ENCODE results near the gene ASCL4. TPM values are rescaled to one million over a fixed set of nuclear protein-coding genes. Genes with fewer than 3 reads are reported as not detected.

Gene ASCL4
- total RNA-seq, 5 donors from 2014 or later (not counting 1 experiment from before 2014, with no cell fraction given), result not detected

GRCh38 chr12:107767466-107767865 is 7.0 kb upstream of the ASCL4 start:
- CTCF ChIA-PET, result interaction anchor here in 1 of 2 donors (0.7 kb wide), 1 partner anchor 1118 kb away, joined by 3 read pairs; no protein-coding TSS in a partner anchor

GRCh38 chr12:107775093-107775721 is 703 bp downstream of the ASCL4 start:
- Mint-ChIP-seq H3K27ac (peak overlapping the region in 1 of 2 donors; percentile 15), H3K4me3 (peak overlapping the region; percentile 25 to 59 (median 28)), H3K27me3 (peaks cover 61 to 69% of the 10 kb centered on the region in 2 donors), H3K4me1 (peaks cover 14 to 23% (median 18%) of the 10 kb centered on the region in 3 donors), H3K9me3 (no peaks in the 10 kb centered on the region), H3K36me3 (peaks cover 3% of the 10 kb centered on the region)
- CTCF ChIA-PET, result no interaction called here
- WGBS (ENCODE audit: insufficient coverage), result 4% methylated on average over 66 of the region's 66 CpGs
- POLR2A ChIA-PET, result no interaction called here
- no peak overlapping the region for H3K4me3 ChIP-seq (ENCODE audit: control insufficient read depth in 1 of 2, extremely low read depth in 1 of 2, low read length in 1 of 2)
- DNase-seq (peak in 2 of 35 experiments; percentile 7 to 8), ATAC-seq (replicated peaks in 1 of 4) (peak in 1 of 4 experiments; percentile 12)
- no peaks in the 10 kb centered on the region for H3K9me3 ChIP-seq
- H3K27me3 ChIP-seq (replicated peaks in 1 of 2; ENCODE audit: control insufficient read depth in 2 of 2, extremely low read depth in 1 of 2, insufficient read depth in 2 of 2, low read length in 1 of 2), result peaks cover 18 to 34% of the 10 kb centered on the region in 2 experiments
- H3K4me1 ChIP-seq (ENCODE audit: control insufficient read depth in 1 of 2, extremely low read depth in 1 of 2, insufficient read depth in 2 of 2, low read length in 2 of 2), result peaks cover 5 to 10% of the 10 kb centered on the region in 2 experiments
- no peak overlapping the region for H3K27ac ChIP-seq (ENCODE audit: low read length)
- H3K36me3 ChIP-seq (ENCODE audit: control insufficient read depth in 2 of 2, extremely low read depth in 1 of 2, insufficient read depth in 1 of 2, low read length in 1 of 2), result no peaks in the 10 kb centered on the region

More at GRCh38 chr12:107767466-107767865, 7.0 kb upstream of the ASCL4 start:
- Mint-ChIP-seq H3K27me3 (peaks cover 6 to 11% of the 10 kb centered on the region in 2 donors), H3K4me3 (no peak overlapping the region), H3K27ac (no peak overlapping the region), H3K36me3 (no peaks in the 10 kb centered on the region), H3K9me3 (no peaks in the 10 kb centered on the region), H3K4me1 (no peaks in the 10 kb centered on the region)
- Histone ChIP-seq H3K4me3 (ENCODE audit: control insufficient read depth in 1 of 2, extremely low read depth in 1 of 2, low read length in 1 of 2) (no peak overlapping the region), H3K4me1 (ENCODE audit: control insufficient read depth in 1 of 2, extremely low read depth in 1 of 2, insufficient read depth in 2 of 2, low read length in 2 of 2) (no peaks in the 10 kb centered on the region), H3K27me3 (replicated peaks in 1 of 2; ENCODE audit: control insufficient read depth in 2 of 2, extremely low read depth in 1 of 2, insufficient read depth in 2 of 2, low read length in 1 of 2) (peaks cover 0 to 5% of the 10 kb centered on the region in 2 experiments), H3K27ac (ENCODE audit: low read length) (no peak overlapping the region), H3K36me3 (ENCODE audit: control insufficient read depth in 2 of 2, extremely low read depth in 1 of 2, insufficient read depth in 1 of 2, low read length in 1 of 2) (no peaks in the 10 kb centered on the region), H3K9me3 (no peaks in the 10 kb centered on the region)
- WGBS (ENCODE audit: insufficient coverage), result 86% methylated on average over 2 of the region's 5 CpGs
- ATAC-seq (replicated peaks in 1 of 4) (no peak), DNase-seq (no peak)
- POLR2A ChIA-PET, result no interaction called here

GRCh38 chr12:107776171-107776570 is 1.7 kb downstream of the ASCL4 start:
- ChIA-PET CTCF (interaction anchor here in 1 of 2 donors (0.6 kb wide), 1 partner anchor 31 kb away, joined by 3 read pairs; no protein-coding TSS in a partner anchor), POLR2A (no interaction called here)
- ATAC-seq (replicated peaks in 1 of 4), result no peak
- H3K27ac ChIP-seq (ENCODE audit: low read length), result no peak overlapping the region
- no peaks in the 10 kb centered on the region for H3K9me3 Mint-ChIP-seq
- no peak overlapping the region for H3K4me3 ChIP-seq (ENCODE audit: control insufficient read depth in 1 of 2, extremely low read depth in 1 of 2, low read length in 1 of 2)
- peaks cover 18 to 34% of the 10 kb centered on the region in 2 experiments for H3K27me3 ChIP-seq (replicated peaks in 1 of 2; ENCODE audit: control insufficient read depth in 2 of 2, extremely low read depth in 1 of 2, insufficient read depth in 2 of 2, low read length in 1 of 2)
- H3K4me1 ChIP-seq (ENCODE audit: control insufficient read depth in 1 of 2, extremely low read depth in 1 of 2, insufficient read depth in 2 of 2, low read length in 2 of 2), result peaks cover 5 to 10% of the 10 kb centered on the region in 2 experiments
- no peak overlapping the region for H3K27ac Mint-ChIP-seq
- H3K9me3 ChIP-seq, result no peaks in the 10 kb centered on the region
- H3K27me3 Mint-ChIP-seq, result peaks cover 63 to 68% of the 10 kb centered on the region in 2 donors
- peaks cover 14 to 23% (median 18%) of the 10 kb centered on the region in 3 donors for H3K4me1 Mint-ChIP-seq
- 47% methylated on average over 2 of the region's 6 CpGs for WGBS (ENCODE audit: insufficient coverage)
- no peak for DNase-seq
- H3K36me3 Mint-ChIP-seq, result peaks cover 3% of the 10 kb centered on the region
- no peaks in the 10 kb centered on the region for H3K36me3 ChIP-seq (ENCODE audit: control insufficient read depth in 2 of 2, extremely low read depth in 1 of 2, insufficient read depth in 1 of 2, low read length in 1 of 2)
- no peak overlapping the region for H3K4me3 Mint-ChIP-seq

GRCh38 chr12:107778383-107779025 is 4.0 kb downstream of the ASCL4 start:
- Histone ChIP-seq H3K4me3 (ENCODE audit: control insufficient read depth in 1 of 2, extremely low read depth in 1 of 2, low read length in 1 of 2) (no peak overlapping the region), H3K4me1 (ENCODE audit: control insufficient read depth in 1 of 2, extremely low read depth in 1 of 2, insufficient read depth in 2 of 2, low read length in 2 of 2) (peaks cover 5 to 10% of the 10 kb centered on the region in 2 experiments), H3K9me3 (no peaks in the 10 kb centered on the region), H3K27ac (ENCODE audit: low read length) (no peak overlapping the region), H3K27me3 (replicated peaks in 1 of 2; ENCODE audit: control insufficient read depth in 2 of 2, extremely low read depth in 1 of 2, insufficient read depth in 2 of 2, low read length in 1 of 2) (peaks cover 18 to 25% of the 10 kb centered on the region in 2 experiments), H3K36me3 (ENCODE audit: control insufficient read depth in 2 of 2, extremely low read depth in 1 of 2, insufficient read depth in 1 of 2, low read length in 1 of 2) (no peaks in the 10 kb centered on the region)
- Mint-ChIP-seq H3K27me3 (peaks cover 58 to 60% of the 10 kb centered on the region in 2 donors), H3K4me1 (peaks cover 14 to 20% (median 17%) of the 10 kb centered on the region in 3 donors), H3K9me3 (no peaks in the 10 kb centered on the region), H3K36me3 (no peaks in the 10 kb centered on the region), H3K27ac (no peak overlapping the region), H3K4me3 (no peak overlapping the region)
- ChIA-PET CTCF (no interaction called here), POLR2A (no interaction called here)
- WGBS (ENCODE audit: insufficient coverage), result 61% methylated on average over 9 of the region's 11 CpGs
- DNase-seq (no peak), ATAC-seq (replicated peaks in 1 of 4) (no peak)

GRCh38 chr12:107779077-107779831 is 4.8 kb downstream of the ASCL4 start:
- H3K4me1 Mint-ChIP-seq, result peaks cover 8 to 12% (median 11%) of the 10 kb centered on the region in 3 donors
- H3K9me3 ChIP-seq, result no peaks in the 10 kb centered on the region
- no peaks in the 10 kb centered on the region for H3K9me3 Mint-ChIP-seq
- H3K4me1 ChIP-seq (ENCODE audit: control insufficient read depth in 1 of 2, extremely low read depth in 1 of 2, insufficient read depth in 2 of 2, low read length in 2 of 2), result peaks cover 2 to 10% of the 10 kb centered on the region in 2 experiments
- POLR2A ChIA-PET, result no interaction called here
- H3K27me3 ChIP-seq (replicated peaks in 1 of 2; ENCODE audit: control insufficient read depth in 2 of 2, extremely low read depth in 1 of 2, insufficient read depth in 2 of 2, low read length in 1 of 2), result peaks cover 18 to 27% of the 10 kb centered on the region in 2 experiments
- CTCF ChIA-PET, result interaction anchor here in 1 of 2 donors (0.6 kb wide), 1 partner anchor 103 kb away, joined by 5 read pairs; no protein-coding TSS in a partner anchor
- no peak overlapping the region for H3K4me3 Mint-ChIP-seq
- peaks cover 56 to 58% of the 10 kb centered on the region in 2 donors for H3K27me3 Mint-ChIP-seq
- no peak overlapping the region for H3K27ac Mint-ChIP-seq
- no peak overlapping the region for H3K27ac ChIP-seq (ENCODE audit: low read length)
- H3K4me3 ChIP-seq (ENCODE audit: control insufficient read depth in 1 of 2, extremely low read depth in 1 of 2, low read length in 1 of 2), result no peak overlapping the region
- DNase-seq, result no peak
- 67% methylated on average over 7 of the region's 7 CpGs for WGBS (ENCODE audit: insufficient coverage)
- ATAC-seq (replicated peaks in 1 of 4), result no peak
- no peaks in the 10 kb centered on the region for H3K36me3 ChIP-seq (ENCODE audit: control insufficient read depth in 2 of 2, extremely low read depth in 1 of 2, insufficient read depth in 1 of 2, low read length in 1 of 2)
- H3K36me3 Mint-ChIP-seq, result no peaks in the 10 kb centered on the region

- Mint-ChIP-seq H3K4me1 (peaks cover 0 to 4% (median 3%) of the 10 kb centered on the region in 3 donors), H3K36me3 (no peaks in the 10 kb centered on the region), H3K27ac (no peak overlapping the region), H3K27me3 (peaks cover 48 to 50% of the 10 kb centered on the region in 2 donors), H3K9me3 (no peaks in the 10 kb centered on the region), H3K4me3 (no peak overlapping the region)
- DNase-seq, result no peak
- peaks cover 11 to 21% of the 10 kb centered on the region in 2 experiments for H3K27me3 ChIP-seq (replicated peaks in 1 of 2; ENCODE audit: control insufficient read depth in 2 of 2, extremely low read depth in 1 of 2, insufficient read depth in 2 of 2, low read length in 1 of 2)
- no peak for ATAC-seq (replicated peaks in 1 of 4)
- no peaks in the 10 kb centered on the region for H3K9me3 ChIP-seq
- POLR2A ChIA-PET, result no interaction called here
- CTCF ChIA-PET, result interaction anchor here in 1 of 2 donors (0.6 kb wide), 1 partner anchor 104 kb away, joined by 5 read pairs; no protein-coding TSS in a partner anchor
- WGBS (ENCODE audit: insufficient coverage), result 0% methylated on average over 1 of the region's 1 CpG
- H3K4me1 ChIP-seq (ENCODE audit: control insufficient read depth in 1 of 2, extremely low read depth in 1 of 2, insufficient read depth in 2 of 2, low read length in 2 of 2), result peaks cover 0 to 2% of the 10 kb centered on the region in 2 experiments
- no peak overlapping the region for H3K4me3 ChIP-seq (ENCODE audit: control insufficient read depth in 1 of 2, extremely low read depth in 1 of 2, low read length in 1 of 2)
- no peak overlapping the region for H3K27ac ChIP-seq (ENCODE audit: low read length)
- no peaks in the 10 kb centered on the region for H3K36me3 ChIP-seq (ENCODE audit: control insufficient read depth in 2 of 2, extremely low read depth in 1 of 2, insufficient read depth in 1 of 2, low read length in 1 of 2)
Observed at GRCh38 chr12:107780298-107780697, 5.8 kb downstream of the ASCL4 start.
